HG02938 (cell line): ENCODE measurements around the gene MYOF.
"Not testable (repeated sequence)": the region's sequence is repeated elsewhere in the genome, so short reads cannot be mapped to it uniquely, and the experiment has no call there.

Experiments
- ATAC-seq: cut with Tn5 transposase; IDR thresholded peaks from one replicate; pipeline ENCODE4 v1.9.1; 2021; ENCODE audit warnings: mild to moderate bottlenecking, moderate library complexity; ENCODE audit not compliant: unreplicated experiment

Gene MYOF

GRCh38 chr10:93309062-93309461 is 173.1 kb downstream of the MYOF start:
- ATAC-seq, result no peak

- ATAC-seq, result no peak
Measured at GRCh38 chr10:93305122-93305521, 177.0 kb downstream of the MYOF start.

GRCh38 chr10:93300981-93301380 is 181.2 kb downstream of the MYOF start:
- no peak for ATAC-seq

GRCh38 chr10:93300288-93300917 is 181.7 kb downstream of the MYOF start:
- no peak for ATAC-seq

- no peak for ATAC-seq
Measured at GRCh38 chr10:93299606-93300287, 182.4 kb downstream of the MYOF start.

- no peak for ATAC-seq
Measured at GRCh38 chr10:93299195-93299594, 182.9 kb downstream of the MYOF start.

- no peak for ATAC-seq
Measured at GRCh38 chr10:93296151-93296550, 186.0 kb downstream of the MYOF start.

GRCh38 chr10:93293999-93294398 is 188.1 kb downstream of the MYOF start:
- no peak for ATAC-seq

GRCh38 chr10:93290661-93291354 is 191.3 kb downstream of the MYOF start:
- no peak for ATAC-seq

GRCh38 chr10:93288679-93289634 is 193.2 kb downstream of the MYOF start:
- no peak for ATAC-seq

GRCh38 chr10:93287775-93288174 is 194.4 kb downstream of the MYOF start:
- ATAC-seq, result no peak

DNA sequence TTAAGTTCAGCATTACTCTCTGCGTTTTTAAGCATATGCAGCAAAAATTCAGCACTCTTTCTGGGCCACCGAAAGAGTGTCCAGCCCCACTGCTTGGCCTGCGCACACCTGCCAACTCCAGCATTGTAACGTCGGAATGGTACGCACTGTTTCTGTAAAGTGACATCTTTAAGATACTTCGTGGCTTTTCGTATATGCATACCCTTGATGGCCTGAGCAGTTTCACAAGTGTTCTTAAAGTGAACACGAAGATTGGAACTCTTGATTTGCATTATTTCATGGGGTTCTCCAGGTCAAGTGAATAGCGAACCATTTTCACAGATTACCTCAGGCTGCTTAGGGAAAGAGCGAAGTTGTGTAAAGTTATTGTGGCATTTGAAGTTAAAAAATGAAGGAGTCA is 197.9 kb downstream of the MYOF start:
- ATAC-seq, result not testable (repeated sequence)

DNA sequence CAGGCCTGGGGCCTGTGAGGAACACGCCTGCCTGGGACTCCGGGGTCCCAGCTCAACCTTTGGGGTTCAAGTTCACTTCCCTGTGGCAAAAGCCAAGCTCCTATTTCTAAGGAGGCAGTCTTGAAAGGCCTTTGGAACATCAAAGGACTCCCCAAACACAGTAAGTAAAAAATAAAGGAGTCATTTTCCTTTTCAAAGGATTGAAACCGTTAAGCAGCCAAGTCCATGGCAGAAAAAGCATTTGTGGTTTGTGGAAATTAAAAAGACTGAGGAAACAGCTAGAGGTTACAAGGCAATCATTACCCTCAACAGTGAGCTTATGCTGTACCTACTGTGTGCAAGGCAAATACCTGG is 200.8 kb downstream of the MYOF start:
- no peak for ATAC-seq

DNA sequence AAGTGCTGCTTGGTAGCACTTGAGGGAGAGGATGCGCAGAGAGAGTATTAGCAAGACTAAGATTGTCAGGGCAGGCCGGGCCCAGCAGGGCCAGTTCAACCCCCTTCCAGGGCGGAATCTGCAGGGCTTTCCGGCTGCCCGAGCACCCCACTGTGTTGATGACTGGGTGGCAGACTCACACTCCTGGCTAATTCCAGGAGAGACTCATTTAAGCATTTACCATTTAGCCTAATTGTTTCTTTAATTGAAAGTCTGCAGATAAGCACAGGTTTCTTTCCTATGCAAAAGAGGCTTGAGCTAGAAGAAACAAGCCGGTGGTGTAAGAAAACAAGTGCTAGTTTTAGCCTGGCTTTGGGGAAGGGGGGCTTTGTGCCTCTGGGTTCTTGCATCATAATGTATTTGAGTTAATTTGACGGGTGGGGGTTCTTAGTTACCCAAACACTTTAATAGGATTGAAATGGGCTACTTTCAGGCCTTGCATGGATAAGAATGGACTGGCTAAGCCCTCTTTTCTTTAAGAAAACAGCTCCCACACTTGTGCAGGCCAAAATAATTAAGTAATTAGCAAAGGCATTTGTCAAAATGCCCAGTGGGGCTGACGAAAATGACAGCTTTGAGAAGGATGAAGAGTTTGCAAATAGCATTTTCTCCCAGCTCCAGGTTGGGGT is 201.3 kb downstream of the MYOF start:
- ATAC-seq, result no peak

DNA sequence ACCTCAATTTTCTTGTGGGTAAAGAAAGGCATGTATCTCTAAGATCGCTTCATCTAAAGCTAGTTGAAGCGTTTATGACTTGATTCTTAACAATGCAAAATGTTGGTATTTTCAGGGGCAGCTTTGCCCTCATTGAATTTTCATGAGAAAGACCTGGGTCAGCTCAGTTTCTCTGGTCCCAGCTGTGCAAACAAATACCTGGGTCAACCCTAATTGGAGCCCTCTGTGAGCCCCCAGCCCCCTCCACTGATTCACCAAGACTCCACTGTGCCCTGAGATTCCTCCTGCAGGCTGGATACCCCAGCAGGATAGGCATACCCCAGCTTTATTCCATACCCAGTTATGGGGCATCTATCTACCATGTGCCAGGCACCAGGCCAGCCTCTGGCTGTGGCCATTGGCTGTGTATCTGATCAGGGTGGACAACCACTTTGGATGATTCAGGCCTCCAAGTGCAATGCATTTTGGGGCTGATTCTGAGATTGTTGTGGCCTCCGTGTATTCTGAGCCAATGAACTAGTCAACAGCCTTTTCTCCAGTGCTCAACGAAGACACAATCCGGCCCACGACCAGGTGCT is 201.9 kb downstream of the MYOF start:
- no peak for ATAC-seq

GRCh38 chr10:93277360-93277759 is 204.8 kb downstream of the MYOF start:
- ATAC-seq, result no peak

DNA sequence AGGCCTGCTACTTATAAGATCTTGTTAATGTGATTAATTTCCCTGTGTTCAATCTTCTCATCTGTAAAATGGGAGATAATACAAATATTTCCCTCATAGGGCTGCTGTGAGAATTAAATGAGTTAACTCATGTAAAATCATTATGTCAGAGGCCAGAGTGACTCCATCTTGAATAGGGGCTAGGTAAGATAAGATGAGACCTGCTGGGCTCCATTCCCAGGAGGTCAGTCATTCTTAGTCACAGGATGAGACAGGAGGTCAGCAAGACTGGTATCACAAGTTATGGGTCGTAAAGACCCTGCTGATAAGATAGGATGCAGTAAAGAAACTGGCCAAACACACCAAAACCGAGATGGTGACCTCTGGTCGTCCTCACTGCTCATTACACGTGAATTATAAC is 207.7 kb downstream of the MYOF start:
- no peak for ATAC-seq

DNA sequence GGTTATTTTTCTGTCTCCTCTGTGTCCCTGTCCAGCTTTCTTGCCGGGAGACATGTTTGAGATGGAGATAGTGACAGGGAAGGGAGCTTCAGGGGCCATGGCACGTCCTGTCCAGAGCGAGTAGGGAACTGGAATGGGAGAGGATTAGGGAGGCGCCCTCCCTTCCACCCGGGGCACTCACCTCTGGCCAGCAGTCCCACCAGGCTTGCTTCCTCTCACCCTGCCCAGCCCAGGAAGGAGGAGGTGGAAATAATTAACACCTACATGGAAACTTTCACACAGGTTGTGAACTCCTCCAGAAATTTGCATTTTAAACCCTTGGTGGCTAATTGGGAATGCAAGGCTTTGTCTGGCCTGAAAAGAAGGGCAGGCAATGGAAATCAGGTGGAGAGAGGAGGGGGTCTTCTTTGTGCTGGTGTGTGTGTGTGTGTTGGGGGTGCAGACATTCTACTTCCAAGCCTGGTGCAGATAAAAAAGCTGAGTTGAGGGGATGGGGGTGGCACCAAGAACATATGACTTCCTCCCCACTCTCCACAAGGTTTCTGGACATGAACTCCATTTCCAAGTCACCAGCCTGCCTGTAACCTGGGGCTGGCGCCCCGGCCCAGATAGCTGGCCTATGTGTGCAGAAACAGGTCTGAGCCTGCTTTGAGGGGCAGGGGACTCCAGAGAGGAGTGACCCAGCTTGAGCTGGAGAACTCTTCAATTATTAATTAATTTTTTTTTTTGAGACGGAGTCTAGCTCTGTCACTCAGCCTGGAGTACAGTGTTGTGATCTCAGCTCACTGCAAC is 209.1 kb downstream of the MYOF start:
- no peak for ATAC-seq

GRCh38 chr10:93271347-93271746 is 210.8 kb downstream of the MYOF start:
- ATAC-seq, result no peak
